Measurements from ENCODE around the gene RLN3.

RLN3 gene

DNA sequence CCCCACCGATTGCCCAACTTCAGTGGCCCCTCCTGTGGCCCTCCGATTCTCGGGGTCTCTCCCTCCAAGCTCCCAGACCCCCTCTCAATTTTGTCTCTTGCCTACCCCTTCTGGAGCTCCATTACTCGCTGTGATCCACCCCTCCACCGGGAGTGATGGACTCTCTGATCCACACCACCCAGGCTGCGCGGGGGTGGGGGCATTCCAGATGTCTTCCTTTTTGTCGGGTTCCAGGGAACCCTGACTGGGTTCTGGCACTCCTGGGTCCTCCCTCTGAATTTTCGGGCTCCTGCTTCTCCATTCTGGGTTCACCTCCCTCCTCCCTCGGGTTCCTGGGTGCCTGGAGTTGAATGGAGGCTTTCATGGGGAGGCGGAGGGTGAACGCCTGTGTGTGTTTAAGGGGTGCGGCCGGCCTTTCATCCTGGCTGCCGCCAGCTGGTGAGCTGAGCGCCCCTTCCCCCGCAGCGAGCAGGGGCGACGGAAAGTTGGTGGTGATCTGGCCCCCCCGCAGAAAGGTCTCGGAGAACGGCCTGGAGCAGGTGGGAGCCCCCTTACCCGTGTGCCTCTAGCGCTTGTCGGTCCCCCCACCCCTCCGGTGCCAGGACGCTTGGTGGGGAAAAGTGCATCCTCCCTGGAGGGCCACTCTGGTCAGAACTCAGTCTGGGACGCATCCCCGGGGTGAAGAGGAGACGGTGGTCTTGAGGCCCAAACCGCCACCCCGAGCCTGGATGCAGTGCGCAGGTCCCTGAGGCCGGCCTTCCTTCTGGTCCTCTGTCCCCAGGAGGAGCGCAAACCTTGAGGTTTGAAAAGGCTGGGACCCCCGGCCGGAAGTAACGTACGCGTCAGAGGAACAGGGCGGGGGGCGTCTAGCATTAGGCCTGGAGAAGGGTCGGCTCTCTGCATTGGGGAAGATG is 46.2 kb downstream of the RLN3 start:
- peaks cover 22 to 35% of the 10 kb centered on the region in 2 donors for H3K4me1 ChIP-seq (ENCODE audit: control insufficient read depth in 2 of 2, insufficient read depth in 2 of 2, low read length in 2 of 2)
- peaks cover 0 to 2% of the 10 kb centered on the region in 2 donors for H3K36me3 ChIP-seq (ENCODE audit: control insufficient read depth in 2 of 2, insufficient read depth in 2 of 2, low read length in 2 of 2)
- peak overlapping the region; percentile 89 to 94 for H3K9ac ChIP-seq (ENCODE audit: low read depth in 1 of 2, low read length in 2 of 2)
- no peaks in the 10 kb centered on the region for H3K9me3 ChIP-seq (ENCODE audit: control insufficient read depth in 2 of 2, low read length in 2 of 2)
- no peaks in the 10 kb centered on the region for H3K27me3 ChIP-seq (ENCODE audit: control insufficient read depth in 2 of 2, insufficient read depth in 2 of 2, low read length in 2 of 2)
- H3K4me3 ChIP-seq (ENCODE audit: low read length in 2 of 2): peak overlapping the region; percentile 85 to 91
- H3K27ac ChIP-seq (ENCODE audit: low read depth in 2 of 2, low read length in 2 of 2): peak overlapping the region; percentile 95 to 98

DNA sequence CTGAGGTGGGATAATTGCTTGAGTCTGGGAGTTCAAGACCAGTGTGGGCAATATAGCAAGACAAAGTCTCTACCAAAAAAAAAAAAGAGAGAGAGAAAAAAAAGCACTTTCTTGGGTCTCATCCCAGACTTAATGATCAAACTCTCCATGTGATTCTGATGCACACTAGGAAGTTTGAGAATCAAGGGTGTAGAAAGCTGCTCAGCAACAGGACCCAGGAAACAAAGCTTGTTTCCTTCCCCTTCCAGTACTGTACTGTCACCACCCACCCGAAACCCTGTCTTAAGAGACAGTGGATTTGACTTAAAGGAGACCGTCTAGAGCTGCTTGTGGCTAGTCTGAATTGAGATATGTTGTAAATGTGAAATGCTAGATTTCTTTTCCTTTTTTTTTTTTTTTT is 50.5 kb downstream of the RLN3 start:
- Histone ChIP-seq H3K36me3 (ENCODE audit: control insufficient read depth in 2 of 2, insufficient read depth in 2 of 2, low read length in 2 of 2) (no peaks in the 10 kb centered on the region), H3K9ac (ENCODE audit: low read depth in 1 of 2, low read length in 2 of 2) (no peak overlapping the region), H3K27me3 (ENCODE audit: control insufficient read depth in 2 of 2, insufficient read depth in 2 of 2, low read length in 2 of 2) (no peaks in the 10 kb centered on the region), H3K4me3 (ENCODE audit: low read length in 2 of 2) (no peak overlapping the region), H3K4me1 (ENCODE audit: control insufficient read depth in 2 of 2, insufficient read depth in 2 of 2, low read length in 2 of 2) (peaks cover 31 to 42% of the 10 kb centered on the region in 2 donors), H3K27ac (ENCODE audit: low read depth in 2 of 2, low read length in 2 of 2) (peak overlapping the region in 1 of 2 donors; percentile 23), H3K9me3 (ENCODE audit: control insufficient read depth in 2 of 2, low read length in 2 of 2) (no peaks in the 10 kb centered on the region)
